ENCODE data around the gene LIN7A. TPM values are rescaled to one million over a fixed set of nuclear protein-coding genes. Genes with fewer than 3 reads are reported as not detected.

LIN7A gene
- total RNA-seq, 2 experiments from 2014 or later = not detected

- CTCF ChIA-PET = no interaction called here
- Mint-ChIP-seq H3K36me3 (ENCODE audit: low read depth) (no peaks in the 10 kb centered on the region), H3K4me1 (ENCODE audit: low read depth) (no peaks in the 10 kb centered on the region)
These were observed 75.2 kb downstream of the LIN7A start for GRCh38 chr12:80862531-80862930.

DNA sequence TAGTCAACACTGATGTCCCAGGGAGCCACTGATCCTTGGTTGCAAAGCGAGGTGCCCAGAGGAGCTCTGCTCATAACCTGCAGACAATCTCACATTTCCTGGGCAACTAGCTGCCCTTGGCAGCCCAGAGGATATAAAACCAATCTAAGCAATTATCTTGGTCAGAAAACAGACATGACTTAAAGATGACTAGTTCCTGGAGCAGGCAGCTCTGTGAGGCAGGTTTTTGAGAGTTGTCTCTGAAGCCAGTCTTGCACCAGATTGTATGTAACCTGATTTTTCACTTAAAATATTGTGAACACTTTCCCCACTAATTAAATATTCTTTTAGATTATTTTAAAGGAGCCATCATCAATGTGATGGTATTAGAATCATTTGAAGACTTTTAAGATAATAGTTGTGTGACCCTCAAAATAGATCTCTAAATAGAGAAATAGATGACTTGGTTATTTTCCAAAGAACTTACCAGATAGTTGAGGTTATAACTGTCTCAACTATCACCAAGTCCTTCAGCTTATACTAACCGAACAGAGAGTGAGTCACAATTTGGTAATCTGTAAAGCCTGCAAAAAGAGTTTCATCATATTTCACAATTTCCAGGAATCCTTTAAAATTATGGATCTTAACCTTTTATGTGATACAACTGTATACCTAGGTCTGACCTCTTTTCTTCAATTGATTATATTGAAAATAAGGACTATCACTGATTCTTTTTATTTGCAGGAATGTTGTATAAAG, 75.9 kb downstream of the LIN7A start:
- peaks cover 3% of the 10 kb centered on the region for H3K9me3 Mint-ChIP-seq
- H3K4me1 Mint-ChIP-seq (ENCODE audit: low read depth) = no peaks in the 10 kb centered on the region
- no peak for TF ChIP-seq CTCF (IDR thresholded peaks at IDR 0.05)
- no peak for DNase-seq
- H3K36me3 Mint-ChIP-seq (ENCODE audit: low read depth) = no peaks in the 10 kb centered on the region
- intact Hi-C loops (cut with DNase I, micrococcal nuclease) = no loop called here
- H3K27ac Mint-ChIP-seq = no peak overlapping the region
- no peak for ATAC-seq (ENCODE audit: poor library complexity)
- Histone ChIP-seq H3K27ac (ENCODE audit: low read depth in 1 of 2, low read length in 2 of 2) (no peak overlapping the region), H3K4me3 (ENCODE audit: low read length) (no peak overlapping the region), H3K27me3 (ENCODE audit: control insufficient read depth in 1 of 2, insufficient read depth in 2 of 2, low read length in 2 of 2) (no peaks in the 10 kb centered on the region), H3K9me3 (ENCODE audit: control insufficient read depth in 1 of 2, insufficient read depth in 1 of 2, low read length in 2 of 2) (peaks cover 0 to 7% of the 10 kb centered on the region in 2 experiments), H3K36me3 (ENCODE audit: insufficient read depth, low read length) (no peaks in the 10 kb centered on the region), H3K4me1 (ENCODE audit: insufficient read depth, low read length) (no peaks in the 10 kb centered on the region)
- no peaks in the 10 kb centered on the region for H3K27me3 Mint-ChIP-seq
- H3K4me3 Mint-ChIP-seq = no peak overlapping the region
- POLR2A ChIA-PET = no interaction called here
- CTCF ChIA-PET = no interaction called here

More at GRCh38 chr12:80862531-80862930, 75.2 kb downstream of the LIN7A start:
- H3K9me3 Mint-ChIP-seq = peaks cover 3% of the 10 kb centered on the region
- Histone ChIP-seq H3K36me3 (ENCODE audit: insufficient read depth, low read length) (no peaks in the 10 kb centered on the region), H3K4me1 (ENCODE audit: insufficient read depth, low read length) (no peaks in the 10 kb centered on the region), H3K27ac (ENCODE audit: low read depth in 1 of 2, low read length in 2 of 2) (no peak overlapping the region), H3K4me3 (ENCODE audit: low read length) (no peak overlapping the region), H3K27me3 (ENCODE audit: control insufficient read depth in 1 of 2, insufficient read depth in 2 of 2, low read length in 2 of 2) (no peaks in the 10 kb centered on the region), H3K9me3 (ENCODE audit: control insufficient read depth in 1 of 2, insufficient read depth in 1 of 2, low read length in 2 of 2) (peaks cover 0 to 7% of the 10 kb centered on the region in 2 experiments)
- no peaks in the 10 kb centered on the region for H3K27me3 Mint-ChIP-seq
- intact Hi-C loops (cut with DNase I, micrococcal nuclease) = no loop called here
- H3K4me3 Mint-ChIP-seq = no peak overlapping the region
- no peak for ATAC-seq (ENCODE audit: poor library complexity)
- no peak overlapping the region for H3K27ac Mint-ChIP-seq
- DNase-seq = no peak
- POLR2A ChIA-PET = no interaction called here
- TF ChIP-seq CTCF (IDR thresholded peaks at IDR 0.05) = no peak

- Mint-ChIP-seq H3K9me3 (peaks cover 3% of the 10 kb centered on the region), H3K4me3 (no peak overlapping the region), H3K27me3 (no peaks in the 10 kb centered on the region), H3K4me1 (ENCODE audit: low read depth) (no peaks in the 10 kb centered on the region), H3K27ac (no peak overlapping the region), H3K36me3 (ENCODE audit: low read depth) (no peaks in the 10 kb centered on the region)
- Histone ChIP-seq H3K9me3 (ENCODE audit: control insufficient read depth in 1 of 2, insufficient read depth in 1 of 2, low read length in 2 of 2) (peaks cover 0 to 7% of the 10 kb centered on the region in 2 experiments), H3K27me3 (ENCODE audit: control insufficient read depth in 1 of 2, insufficient read depth in 2 of 2, low read length in 2 of 2) (no peaks in the 10 kb centered on the region), H3K36me3 (ENCODE audit: insufficient read depth, low read length) (no peaks in the 10 kb centered on the region), H3K27ac (ENCODE audit: low read depth in 1 of 2, low read length in 2 of 2) (no peak overlapping the region), H3K4me3 (ENCODE audit: low read length) (no peak overlapping the region), H3K4me1 (ENCODE audit: insufficient read depth, low read length) (no peaks in the 10 kb centered on the region)
- ATAC-seq (ENCODE audit: poor library complexity) (no peak), DNase-seq (no peak)
- CTCF ChIA-PET = no interaction called here
- POLR2A ChIA-PET = no interaction called here
- TF ChIP-seq CTCF (IDR thresholded peaks at IDR 0.05) = no peak
- intact Hi-C loops (cut with DNase I, micrococcal nuclease) = no loop called here
These were observed 76.8 kb downstream of the LIN7A start for GRCh38 chr12:80860928-80861327.

Data from CD4-positive, alpha-beta T cell (primary cell).